Parietal lobe (tissue), 1 donor: Measurements from ENCODE around the gene MRGPRX1. TPM values are rescaled to one million over a fixed set of nuclear protein-coding genes. Genes with fewer than 3 reads are reported as not detected.

Source experiments
- total RNA-seq: library from RNA; depleted of rRNA; stranded (reverse); fragments of >200 nt; gene quantifications from one replicate; pipeline ENCODE4 v1.2.3, GENCODE V29; 2014

MRGPRX1 gene
- total RNA-seq, result not detected

DNA sequence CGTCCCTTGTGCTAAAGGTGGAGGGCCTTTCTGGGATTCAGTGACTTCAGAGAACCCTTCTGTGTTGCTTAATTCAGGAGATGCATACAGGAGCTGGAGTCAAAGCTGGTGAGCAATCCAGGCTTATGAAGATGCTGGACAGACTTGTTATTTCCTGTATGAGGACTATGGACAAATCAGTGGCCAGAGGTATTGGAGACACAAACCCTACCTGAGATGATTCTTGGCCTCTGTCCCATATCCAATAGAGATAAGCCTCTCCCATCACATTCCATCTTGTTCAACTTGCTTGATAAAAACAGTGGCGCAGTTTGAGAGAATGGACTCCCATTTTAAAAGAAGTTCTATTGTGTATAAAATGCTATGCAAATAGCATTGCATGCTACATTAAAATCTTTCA lies at the start of gene MRGPRX1:
Gene MRGPRX1 (minus strand): TSS at position 101 of the 400 bp plus-strand sequence. CDS start 4,630 bp downstream, outside the sequence.

Other genes starting within 250 kb of the MRGPRX1 start
- gene TMEM86A, start 240.6 kb downstream of the MRGPRX1 start, total RNA-seq, result 7.5 TPM
- gene IGSF22, start 213.2 kb downstream of the MRGPRX1 start, total RNA-seq, result 0.31 TPM
- gene PTPN5, start 147.6 kb downstream of the MRGPRX1 start, total RNA-seq, result 46.3 TPM
- gene MRGPRX2, start 121.3 kb upstream of the MRGPRX1 start, total RNA-seq, result not detected
- 41.6 TPM for gene ZDHHC13, start 177.8 kb upstream of the MRGPRX1 start, total RNA-seq